NCI-H2171 (cell line): Measurements from ENCODE around the gene PAPPA.
A peak's percentile ranks its signal among the peaks of the same experiment; 100 is the strongest.

Experiments used
- DNase-seq: peaks from one replicate; lab custom pipeline; 2025; lab: John Stamatoyannopoulos, UW

The PAPPA gene

DNA sequence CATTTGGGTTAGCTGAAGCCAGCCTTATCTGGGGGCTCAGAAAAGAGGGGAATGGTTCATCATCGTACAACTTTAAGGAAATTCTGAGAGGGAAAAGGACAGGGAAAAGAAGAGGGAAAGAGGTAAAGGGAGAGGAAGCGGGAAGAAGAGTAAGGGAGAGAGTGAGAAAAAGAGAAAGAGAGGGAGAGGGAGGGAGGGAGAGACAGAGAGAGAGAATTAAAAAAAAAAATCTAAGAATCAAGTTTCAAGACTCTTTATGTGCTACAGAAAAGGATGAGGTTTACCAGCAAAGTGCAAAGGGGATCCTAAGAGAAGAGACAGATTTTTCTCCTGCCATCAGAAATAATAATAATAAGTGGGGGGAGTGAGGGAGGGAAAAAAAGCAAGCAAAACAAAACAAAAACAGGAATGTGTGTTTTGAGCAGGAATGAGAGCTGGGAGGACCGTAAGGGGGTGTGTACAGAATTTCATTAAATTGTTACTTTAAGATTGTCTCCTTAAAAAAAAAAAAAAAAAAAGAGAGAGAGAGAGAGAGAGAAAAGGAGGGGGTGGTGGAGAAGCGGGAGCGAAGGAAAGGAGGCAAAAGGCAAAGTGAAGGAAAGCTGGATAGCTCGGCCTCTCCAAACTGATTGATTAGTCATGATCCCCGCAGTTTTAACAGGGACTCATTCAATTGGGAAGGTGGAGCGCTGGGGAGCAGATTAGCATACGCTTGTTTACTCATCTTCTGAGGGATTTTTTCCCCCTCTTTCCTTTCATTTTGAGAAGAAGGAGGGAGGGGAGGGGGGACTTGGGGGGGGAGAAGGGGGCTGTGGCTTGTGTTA is 438 bp upstream of the PAPPA start:
- DNase-seq, result no peak

DNA sequence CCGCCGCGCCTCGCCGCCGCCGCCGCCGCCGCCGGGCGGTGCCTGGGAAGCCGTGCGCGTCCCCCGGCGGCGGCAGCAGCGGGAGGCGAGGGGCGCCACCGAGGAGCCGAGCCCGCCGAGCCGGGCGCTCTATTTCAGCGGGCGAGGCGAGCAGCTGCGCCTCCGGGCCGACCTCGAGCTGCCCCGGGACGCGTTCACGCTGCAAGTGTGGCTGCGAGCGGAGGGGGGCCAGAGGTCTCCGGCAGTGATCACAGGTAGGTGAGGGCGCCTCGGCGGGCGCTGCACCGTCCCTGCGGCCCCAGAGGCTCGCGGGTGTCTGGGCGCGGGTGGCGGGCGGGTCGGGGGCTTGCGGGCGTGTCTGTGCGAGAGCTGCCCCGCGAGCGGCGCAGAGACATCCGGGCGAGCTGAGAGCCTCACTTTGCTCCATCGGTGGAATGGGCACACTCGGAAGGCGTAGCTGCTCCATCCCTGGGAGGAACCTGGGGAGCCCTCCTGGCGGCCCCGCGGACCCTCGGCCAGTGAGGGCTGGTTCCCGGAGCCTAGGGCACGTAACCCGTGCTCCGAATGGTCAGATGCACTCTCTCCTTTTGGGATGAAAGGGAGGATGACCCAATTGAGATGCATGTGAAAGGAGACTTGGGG is 864 bp downstream of the PAPPA start:
- peak; percentile 28 for DNase-seq

DNA sequence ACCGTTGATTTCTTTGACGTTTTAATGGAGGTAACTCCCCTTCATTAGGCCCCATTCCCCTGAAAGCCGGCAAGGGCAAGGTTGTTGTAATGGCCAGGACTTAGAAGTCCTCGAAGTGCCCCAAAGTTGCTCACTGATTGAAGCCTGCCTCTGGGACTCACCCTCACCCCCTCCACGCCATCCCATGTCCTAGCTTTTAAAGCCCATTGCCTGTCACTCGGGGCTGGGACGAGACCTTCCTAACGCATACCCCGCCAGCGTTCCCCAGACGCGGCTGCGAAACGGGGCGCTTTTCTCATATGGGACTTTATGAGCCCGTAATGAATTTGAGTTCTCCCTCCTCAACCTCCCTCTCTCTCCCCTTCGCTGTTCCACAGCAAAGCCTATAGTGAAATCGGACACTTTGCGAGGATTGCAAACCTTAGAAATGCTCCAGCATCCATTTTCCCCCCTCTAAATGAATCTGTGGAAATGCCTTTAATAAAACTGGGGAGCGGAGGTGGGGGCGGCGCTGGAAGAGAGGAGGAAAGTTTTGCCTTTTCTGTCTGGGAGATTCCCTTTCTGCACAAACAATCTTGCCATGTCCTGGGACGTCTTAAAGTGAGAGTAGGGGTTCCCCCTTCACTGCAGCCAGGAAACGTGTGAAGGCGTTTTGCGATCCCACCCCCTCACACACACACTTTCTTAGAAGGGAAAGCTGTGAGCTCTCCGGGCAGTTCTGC is 1.5 kb downstream of the PAPPA start:
- no peak for DNase-seq

DNA sequence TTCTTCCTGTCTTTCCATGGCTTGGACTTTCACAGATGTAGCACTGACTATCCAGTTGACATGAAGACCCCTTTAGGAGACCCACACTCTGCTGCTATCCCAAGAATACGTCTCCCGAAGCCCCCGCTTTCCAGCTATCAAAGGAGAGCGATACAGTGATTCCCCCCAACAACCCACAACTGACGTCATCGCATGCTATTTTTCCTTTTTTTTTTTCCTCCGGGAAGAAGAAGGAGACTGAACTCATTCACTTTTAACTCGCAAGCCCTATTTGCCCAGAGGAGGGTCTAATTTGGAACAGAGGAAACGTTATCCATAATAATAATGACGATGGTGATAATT is 2.1 kb downstream of the PAPPA start:
- peak; percentile 23 for DNase-seq

DNA sequence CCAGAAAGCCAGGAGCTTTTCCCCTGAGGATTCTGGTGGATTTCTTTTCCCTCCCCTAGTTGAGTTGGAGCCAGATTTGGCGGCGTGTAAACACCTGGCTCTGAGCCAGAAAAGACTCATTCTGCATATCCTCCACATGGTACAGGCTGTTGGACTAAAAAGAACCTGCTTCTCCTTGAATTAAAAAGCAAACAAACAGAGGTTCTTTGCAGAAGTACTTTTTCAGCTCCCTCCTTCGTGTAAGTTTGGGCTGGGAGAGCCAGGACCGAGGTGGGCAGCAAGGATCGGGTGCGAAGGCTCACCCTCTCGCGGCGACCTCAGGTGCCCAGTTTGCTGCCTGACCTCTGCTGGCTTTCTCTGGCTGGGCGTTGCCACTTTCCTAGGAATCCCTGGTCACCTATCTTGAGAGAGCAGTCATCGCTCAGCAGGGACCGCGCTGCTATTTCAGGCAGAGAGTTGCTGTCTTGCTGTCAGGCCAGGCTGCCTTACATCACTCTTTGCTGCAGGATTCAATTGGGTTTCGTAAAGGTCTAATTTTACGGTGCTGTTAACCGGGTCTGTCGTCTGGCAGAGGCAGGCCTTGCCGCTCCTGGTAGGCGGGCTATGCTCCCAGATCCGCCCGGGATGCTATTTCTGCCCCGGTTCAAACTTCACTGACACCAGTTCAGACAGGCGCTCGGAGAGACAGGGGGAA is 3.2 kb downstream of the PAPPA start:
- peak; percentile 95 for DNase-seq

DNA sequence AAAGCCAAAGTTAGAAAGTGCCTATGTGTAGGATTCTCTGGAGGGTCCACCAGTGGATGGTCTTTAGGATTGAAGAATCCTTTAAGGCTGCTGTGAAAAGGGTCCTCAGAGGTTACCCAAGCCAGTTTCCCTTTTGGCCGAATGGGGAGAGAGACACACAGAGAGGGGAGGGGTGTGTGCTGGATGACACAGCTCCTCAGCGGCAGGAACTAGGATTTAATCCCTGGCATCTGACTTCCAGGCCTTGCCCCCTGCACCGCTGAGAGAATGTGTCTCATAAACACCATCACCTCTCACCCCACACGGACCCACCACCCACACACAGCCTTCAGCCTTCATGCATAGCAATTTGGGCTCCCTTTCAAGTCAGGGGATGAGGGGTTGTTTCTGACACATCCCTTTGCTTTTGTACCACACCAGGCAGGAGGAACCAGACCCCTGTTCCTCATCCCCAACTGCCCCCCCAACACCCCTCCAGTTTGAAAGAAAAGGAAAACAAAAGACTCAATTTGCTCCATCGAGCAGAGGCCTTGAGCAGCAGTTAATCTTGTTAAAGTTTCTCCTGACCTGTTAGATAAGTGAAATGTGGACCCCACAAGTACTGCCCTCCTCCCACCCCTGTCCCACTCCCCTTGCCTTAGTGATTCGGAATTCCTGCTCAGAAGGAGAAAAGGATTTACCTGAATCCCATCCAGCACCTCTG is 4.0 kb downstream of the PAPPA start:
- no peak for DNase-seq

DNA sequence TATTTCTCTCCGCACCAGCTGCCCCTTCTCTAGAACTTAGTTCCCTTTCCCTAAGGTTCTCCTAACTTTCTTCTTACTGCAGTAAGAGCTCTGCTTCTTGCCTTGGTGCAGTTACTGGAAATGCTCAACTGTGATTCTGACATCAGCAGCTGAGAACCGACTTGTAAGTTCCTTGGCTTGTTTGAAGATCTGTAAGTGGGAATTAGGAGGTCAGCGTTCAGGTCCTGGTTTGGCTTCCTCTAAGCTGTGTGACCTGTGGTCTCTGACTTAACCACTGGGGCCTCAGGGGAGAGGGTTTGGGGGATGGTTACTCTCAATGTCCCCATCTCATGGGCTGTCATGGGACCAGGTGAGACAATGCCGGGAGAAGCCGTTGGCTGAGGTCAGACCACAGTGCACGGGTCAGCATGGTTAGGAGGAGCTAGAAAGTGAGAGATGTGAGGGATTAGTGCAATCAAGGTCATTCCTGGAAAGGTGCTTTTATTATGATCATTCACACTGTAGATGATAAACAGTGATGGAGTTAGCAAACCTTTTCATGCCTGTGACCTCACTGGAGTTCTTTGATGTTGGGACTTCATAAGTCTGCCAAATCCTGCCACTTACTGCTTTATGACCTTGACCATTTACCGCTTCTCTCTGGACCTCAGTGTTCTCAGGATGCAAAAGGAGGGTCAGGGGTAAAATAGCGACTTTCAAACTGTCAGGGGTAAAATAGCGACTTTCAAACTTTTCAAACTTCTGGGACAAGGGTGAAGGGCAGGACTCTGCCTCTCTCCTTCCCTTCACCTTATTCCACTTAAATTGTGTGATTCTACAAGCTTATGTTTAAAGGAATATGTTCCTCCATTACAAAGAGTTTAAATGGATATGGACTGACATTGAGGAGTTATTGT is 7.3 kb downstream of the PAPPA start:
- DNase-seq, result no peak

DNA sequence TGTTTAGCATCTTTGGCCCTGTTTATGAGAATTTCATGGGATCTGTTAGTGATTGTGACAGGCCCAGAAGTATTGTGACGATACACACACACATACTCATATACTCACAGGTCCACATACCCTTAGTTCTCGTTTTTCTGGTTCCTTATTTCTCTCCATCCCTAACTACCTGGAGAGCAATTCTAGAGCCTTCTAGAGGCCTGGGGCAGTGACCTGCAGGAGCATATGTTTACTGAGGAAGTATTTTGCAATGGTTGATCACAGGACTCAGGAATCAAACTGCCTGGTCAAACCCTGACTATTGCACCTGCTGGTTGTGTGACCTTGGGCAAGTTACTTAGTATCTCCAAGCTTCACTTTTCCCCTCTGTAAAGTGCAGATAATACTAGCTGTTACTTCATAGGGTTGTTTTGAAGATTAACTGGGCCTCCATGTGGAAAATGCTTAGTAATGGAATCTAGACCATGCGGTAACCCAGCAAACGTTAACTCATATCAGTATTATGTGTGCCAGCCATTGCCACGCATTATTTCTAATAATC is 8.7 kb downstream of the PAPPA start:
- no peak for DNase-seq

DNA sequence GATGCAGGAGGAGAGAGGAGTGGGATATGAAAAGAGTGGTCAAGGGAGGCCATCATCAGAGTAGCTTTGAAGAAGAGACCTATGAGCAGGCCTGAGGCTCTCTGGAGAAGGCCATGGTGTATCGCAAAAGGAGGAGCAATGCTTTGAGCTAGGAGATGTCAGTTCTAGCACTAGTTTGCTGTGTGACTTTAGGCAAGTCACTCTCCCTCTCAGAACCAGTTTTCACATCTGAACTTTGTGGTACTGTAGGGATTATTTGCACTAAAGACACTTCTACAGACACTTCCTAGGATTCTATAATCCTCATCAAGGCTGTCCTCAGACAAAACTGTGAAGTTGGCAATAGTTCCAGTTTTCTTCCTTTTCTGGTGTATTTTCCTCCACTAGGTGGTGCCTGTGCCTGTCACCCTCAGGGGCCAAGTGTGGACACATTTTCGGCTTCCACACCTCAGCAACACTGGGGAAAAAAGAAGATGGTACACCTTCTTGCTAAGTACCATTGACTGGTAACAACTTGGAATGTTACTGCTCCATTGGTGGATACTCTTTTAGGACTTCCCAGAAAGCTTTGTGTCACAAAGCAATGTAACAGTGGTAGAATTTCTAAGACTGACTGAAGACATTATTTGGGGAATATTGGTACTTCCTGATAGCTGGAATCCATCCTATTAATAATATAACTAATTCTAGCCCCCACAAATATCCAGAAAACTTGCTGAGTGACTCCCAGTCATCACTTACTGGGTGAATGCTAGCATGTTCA is 9.9 kb downstream of the PAPPA start:
- DNase-seq, result no peak

DNA sequence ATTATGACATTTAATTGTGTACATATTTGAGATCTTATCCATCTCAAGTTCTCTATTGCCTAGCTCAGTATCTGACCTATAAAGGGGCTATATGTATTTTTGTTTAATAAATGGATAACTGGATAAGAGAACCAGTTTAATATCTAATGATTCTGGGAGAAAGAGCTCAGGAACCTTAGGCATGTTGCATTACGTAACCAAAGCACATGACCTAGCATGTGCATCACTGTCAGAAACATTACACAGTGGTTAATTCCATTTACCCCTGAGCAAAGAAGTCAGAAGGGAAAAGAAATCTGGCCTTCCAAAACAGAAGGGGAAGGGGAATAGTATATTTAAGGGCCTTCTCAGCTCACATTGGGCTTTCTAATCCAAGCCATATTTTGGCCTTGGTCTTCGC is 12.3 kb downstream of the PAPPA start:
- no peak for DNase-seq

DNA sequence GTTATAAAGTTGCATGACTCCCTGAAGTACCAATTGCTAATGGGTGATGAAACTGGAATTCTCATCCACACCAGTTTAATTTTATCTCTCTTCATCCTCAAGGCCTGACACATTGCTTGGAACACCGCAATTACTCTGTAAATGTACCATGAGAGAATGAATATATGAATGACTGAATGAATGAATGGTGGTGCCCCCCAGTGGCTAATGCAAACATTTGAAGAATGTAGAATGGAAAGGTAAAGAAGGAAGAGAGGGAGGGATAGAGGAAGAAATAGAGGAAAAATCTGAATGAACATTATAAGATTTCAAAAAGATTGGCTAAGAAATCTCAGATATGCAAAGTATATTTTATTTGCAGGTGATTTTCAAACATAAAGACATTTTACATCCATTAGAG is 13.1 kb downstream of the PAPPA start:
- no peak for DNase-seq

DNA sequence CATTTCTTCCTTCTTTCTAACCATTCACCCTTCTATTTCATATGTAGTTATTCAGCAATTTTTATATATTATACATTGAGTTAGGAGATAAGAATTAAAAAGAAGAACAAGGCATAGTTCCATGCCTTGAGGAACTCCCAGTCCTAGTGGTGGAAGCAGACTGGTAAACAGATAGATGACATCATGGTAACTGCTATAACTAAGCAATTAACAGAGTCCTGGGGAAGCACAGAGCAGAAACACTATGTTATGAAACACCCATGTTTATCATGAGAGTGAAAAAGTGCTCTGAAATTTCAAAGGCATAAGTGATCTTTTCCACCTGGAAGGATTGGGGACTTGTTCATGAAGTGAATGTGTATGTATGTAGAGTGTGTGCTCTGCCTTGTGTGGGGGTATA is 14.6 kb downstream of the PAPPA start:
- DNase-seq, result no peak

DNA sequence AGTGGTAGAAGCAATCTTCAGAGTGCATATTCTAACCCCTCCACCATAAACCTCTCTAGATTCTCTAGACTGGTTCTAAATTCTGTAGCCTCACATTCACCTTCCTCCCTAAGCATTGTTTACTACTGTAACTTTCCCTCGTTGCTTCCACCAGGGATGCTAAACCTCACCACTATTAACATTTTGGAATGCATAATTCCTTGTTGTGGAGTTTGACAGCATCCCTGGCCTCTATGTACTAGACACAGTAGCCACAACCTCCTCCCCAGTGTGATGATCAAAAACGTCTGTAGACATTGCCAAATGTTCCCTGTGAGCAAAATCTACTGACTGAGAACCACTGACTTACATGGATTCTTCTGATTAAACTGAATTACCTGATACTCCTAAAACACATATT is 18.6 kb downstream of the PAPPA start:
- DNase-seq, result no peak

DNA sequence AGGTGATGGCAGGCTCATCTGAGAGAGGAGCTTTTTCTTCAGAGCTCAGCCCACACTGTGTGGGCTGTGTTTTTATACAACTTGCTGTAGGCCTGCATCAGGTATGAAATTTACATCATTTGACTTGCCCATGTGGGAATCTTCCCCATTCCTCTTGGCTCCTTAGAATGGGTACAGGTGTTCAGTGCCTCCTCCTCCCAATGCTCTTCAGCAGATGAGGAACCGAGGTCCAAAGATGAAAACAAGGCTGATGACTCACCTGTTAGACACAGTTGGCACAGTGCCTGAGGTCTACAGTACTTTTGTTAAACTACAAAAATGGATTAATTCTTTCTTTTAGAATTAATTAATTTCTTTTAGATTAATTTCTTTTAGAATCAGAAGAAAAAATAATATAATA is 20.8 kb downstream of the PAPPA start:
- no peak for DNase-seq

DNA sequence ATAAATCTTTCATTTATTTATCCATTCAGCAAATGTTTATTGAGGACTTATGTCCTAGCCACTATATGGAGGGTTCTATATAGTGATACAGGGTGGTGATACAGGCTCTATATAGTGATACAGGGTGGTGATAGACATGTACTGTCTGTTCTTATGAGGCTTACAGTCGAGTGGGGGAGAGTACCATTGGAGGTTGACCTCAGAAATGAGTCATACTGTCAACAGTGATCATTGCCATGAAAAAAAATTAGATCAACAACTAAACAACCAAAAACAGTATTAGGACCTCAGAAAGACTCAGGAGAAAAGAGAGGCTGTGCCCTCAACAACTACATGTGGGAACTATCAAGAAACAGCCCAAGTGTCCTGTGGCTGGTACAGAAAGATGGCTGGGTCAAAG is 22.0 kb downstream of the PAPPA start:
- DNase-seq, result no peak

DNA sequence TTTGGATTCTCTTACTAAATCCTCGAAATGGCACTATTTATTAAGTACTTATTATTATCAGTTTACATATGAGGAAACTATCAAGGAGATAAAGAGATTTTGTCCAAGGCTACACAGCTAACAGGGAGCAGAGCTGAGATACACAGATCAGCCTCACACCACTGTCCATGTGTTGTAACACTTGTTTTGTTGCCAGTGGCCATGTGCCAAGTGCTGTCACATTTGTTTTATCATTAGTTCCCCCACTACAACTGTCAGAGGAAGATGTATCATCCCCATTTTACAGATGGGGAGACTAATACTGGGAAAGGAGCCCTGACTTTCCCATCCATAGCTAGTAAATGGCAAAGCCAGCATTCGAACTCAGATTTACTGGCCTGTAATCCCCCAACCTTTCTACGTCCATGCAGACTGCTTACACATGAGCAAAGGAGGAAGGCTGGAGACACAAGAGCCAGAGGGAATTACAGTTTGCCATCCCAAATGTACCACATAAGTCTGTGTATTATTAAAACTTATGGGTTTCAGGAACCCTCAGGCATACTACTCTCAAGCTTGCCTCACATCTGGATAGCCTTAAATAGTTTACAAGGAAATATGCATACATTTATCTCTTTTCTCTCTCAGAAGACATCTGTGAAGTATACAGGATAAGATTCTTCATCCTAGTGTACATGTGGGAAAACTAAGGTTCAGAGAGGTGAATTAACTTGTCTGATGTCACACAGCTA is 25.1 kb downstream of the PAPPA start:
- DNase-seq, result no peak

DNA sequence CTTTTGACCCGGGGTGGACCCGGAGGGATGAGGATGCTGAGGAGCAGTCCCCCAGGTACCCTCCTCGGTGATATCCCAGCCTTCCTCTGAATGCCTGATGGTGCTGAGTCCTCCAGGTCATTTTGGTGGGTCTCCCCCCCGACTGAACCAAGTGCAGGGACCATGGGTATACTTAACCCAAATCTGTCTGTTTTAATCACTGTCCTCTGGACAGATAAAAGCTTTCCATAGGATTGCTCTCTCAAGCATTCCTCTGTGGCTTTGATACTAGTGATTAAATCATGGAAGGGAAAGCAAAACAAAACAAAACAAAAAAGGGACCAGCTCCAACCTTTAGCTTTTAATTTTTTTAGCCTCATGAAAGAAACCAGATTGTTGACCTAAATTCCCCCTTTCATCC is 26.0 kb downstream of the PAPPA start:
- DNase-seq, result no peak

DNA sequence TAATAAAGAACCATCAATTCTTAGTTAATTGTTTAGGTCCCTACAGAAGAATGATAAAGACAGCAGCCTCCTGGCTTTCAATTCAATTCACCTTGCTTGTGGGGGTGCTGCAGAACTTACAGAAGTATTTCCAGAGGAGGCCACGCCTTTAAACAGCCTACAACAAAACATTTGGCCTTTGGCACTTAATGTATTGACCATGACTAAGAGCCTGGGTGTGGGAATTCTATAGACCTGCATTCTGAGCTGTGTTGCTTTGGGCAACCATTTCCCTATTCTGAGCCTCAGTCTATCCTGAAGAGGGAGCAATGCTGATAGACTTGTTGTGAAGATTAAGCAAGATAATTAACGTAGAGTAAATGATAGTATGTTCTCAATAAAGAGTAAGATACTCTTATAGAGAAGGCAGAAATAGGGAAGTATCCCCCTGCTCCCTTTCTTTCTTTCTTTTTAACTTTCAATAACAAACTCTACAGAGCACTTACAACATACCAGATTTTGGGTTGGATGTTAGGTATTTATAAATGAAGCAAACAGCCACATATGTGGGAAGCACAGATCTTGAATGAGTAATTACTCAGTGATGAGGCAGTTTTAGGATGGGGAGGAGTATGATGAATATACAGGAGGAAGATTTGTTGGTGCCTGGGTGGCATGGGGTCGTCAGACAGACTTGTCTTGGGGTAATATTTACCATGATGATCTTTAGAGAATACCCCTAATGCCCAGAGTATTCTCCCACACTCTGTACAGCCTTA is 28.4 kb downstream of the PAPPA start:
- DNase-seq, result no peak
